Right lobe of liver (tissue), 6 donors: ENCODE measurements around the gene PMVK. TPM values are rescaled to one million over a fixed set of nuclear protein-coding genes. Genes with fewer than 3 reads are reported as not detected.

ENCODE experiments used
- ATAC-seq, 4 donors: fragments of 200-7000 bp; cut with Tn5 transposase; one replicate each; pipeline ENCODE4 v1.9.1; 2020; ENCODE audit warnings: mild to moderate bottlenecking in 4 of 4, moderate library complexity in 4 of 4
- DNase-seq, 3 donors: peaks; one replicate each; pipeline ENCODE4 v3.0.0-alpha.2; 2020
- H3K27ac ChIP-seq, 3 donors: fragments of 200-600 bp; one replicate each; pipeline ENCODE4 v1.8.0; 2022
- H3K27me3 ChIP-seq, 2 donors: fragments of 200-600 bp; one replicate each; pipeline ENCODE4 v1.8.0; 2022
- H3K36me3 ChIP-seq, 4 donors: fragments of 200-600 bp; sonication (generic) in 1 of 4; one replicate each; pipeline versions ENCODE4 v1.5.1 to v1.8.0; 2017 to 2022; ENCODE audit warnings: control low read depth in 1 of 4
- H3K4me1 ChIP-seq, 4 donors: fragments of 200-600 bp; sonication (generic) in 1 of 4; one replicate each; pipeline versions ENCODE4 v1.5.1 to v1.8.0; 2017 to 2022; ENCODE audit warnings: control low read depth in 1 of 4
- H3K4me3 ChIP-seq, 3 donors: fragments of 200-600 bp; one replicate each; pipeline ENCODE4 v1.8.0; 2022
- H3K9me3 ChIP-seq, 4 donors: fragments of 200-600 bp; sonication (generic) in 1 of 4; one replicate each; pipeline versions ENCODE4 v1.5.1 to v1.8.0; 2017 to 2022; ENCODE audit warnings: control low read depth in 1 of 4
- POLR2A ChIP-seq: fragments of 450-650 bp; IDR thresholded peaks from one replicate; pipeline ENCODE4 v1.6.1; 2017; ENCODE audit warnings: antibody characterized with exemption, mild to moderate bottlenecking
- WGBS: methylation state at CpG from one replicate; pipeline ENCODE4 v1.1.6; 2018; ENCODE audit warnings: low coverage, low lambda C conversion rate; ENCODE audit not compliant: insufficient coverage; ENCODE audit errors: missing lambda C conversion rate; 5-methylcytosine and 5-hydroxymethylcytosine counted together
- intact Hi-C, 2 donors: fragments of 100-400 bp; cut with DNase I; formaldehyde crosslinking; loops; one replicate each; pipeline versions ENCODE4 v1.11.2 to v1.14.1; 2022
- total RNA-seq, 6 experiments: library from RNA; depleted of rRNA in 2 of 6; stranded (reverse); fragments of >200 nt in 2 of 6; fragmentation: NEBNext Ultra II Directional in 3 of 6; extraction: Animal tissue kit (Norgen Biotek cat#: 25700) in 3 of 6; gene quantifications; one replicate each; pipeline versions ENCODE4 v1.1.0 to v1.2.4, GENCODE V29; 2016 to 2023
- TF ChIP-seq, protein P1 (sequence below), 4 donors: fragments of 200-600 bp in 3 of 4; fragments of 450-650 bp in 1 of 4; IDR thresholded peaks; one replicate each; pipeline versions ENCODE4 v1.5.1 to v1.8.0; 2016 to 2022; ENCODE audit warnings: antibody characterized with exemption in 4 of 4, mild to moderate bottlenecking in 2 of 4
- donor health status: DM: no; HTN: yes; CAD: no.
- donor health status: DM: no; HTN: no; CAD: no.
- donor health status: DM: no; HTN: no; CAD: no.
- donor health status: DM: no; HTN: yes; CAD: no.
- donor health status: DM: no; HTN: yes; CAD: no.

PMVK gene
- total RNA-seq, 6 experiments from 2014 or later, result 16.9 to 34.5 (median 29.2) TPM

DNA sequence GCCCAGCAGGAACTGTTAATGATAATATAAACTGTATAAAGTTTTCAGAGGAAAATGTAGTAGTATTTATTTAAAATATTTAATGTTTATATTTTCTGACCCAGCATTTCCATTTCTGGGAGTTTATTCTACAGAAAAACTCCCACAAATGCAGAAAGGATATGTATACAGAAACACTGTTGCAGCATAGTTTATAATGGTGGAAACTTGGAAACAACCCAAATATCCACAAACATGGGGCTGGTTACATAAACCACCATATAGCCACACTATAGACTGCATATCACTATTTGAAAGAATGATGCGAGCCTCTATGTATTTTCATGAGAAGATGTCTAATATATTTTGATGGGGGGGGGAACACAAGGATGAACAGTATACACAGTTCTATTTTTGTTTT, 34.9 kb downstream of the PMVK start:
- DNase-seq, result no peak

GRCh38 chr1:154899041-154899440, 37.5 kb downstream of the PMVK start:
- WGBS, result 88% methylated on average over 6 of the region's 6 CpGs
- H3K9me3 ChIP-seq, result no peaks in the 10 kb centered on the region
- ATAC-seq, result no peak
- no peaks in the 10 kb centered on the region for H3K36me3 ChIP-seq
- intact Hi-C loops, result loop anchor here in 1 of 2 donors (10.0 kb wide), 1 partner anchor 324 kb away; no protein-coding TSS in a partner anchor
- no peaks in the 10 kb centered on the region for H3K27me3 ChIP-seq
- TF ChIP-seq, protein P1, sequence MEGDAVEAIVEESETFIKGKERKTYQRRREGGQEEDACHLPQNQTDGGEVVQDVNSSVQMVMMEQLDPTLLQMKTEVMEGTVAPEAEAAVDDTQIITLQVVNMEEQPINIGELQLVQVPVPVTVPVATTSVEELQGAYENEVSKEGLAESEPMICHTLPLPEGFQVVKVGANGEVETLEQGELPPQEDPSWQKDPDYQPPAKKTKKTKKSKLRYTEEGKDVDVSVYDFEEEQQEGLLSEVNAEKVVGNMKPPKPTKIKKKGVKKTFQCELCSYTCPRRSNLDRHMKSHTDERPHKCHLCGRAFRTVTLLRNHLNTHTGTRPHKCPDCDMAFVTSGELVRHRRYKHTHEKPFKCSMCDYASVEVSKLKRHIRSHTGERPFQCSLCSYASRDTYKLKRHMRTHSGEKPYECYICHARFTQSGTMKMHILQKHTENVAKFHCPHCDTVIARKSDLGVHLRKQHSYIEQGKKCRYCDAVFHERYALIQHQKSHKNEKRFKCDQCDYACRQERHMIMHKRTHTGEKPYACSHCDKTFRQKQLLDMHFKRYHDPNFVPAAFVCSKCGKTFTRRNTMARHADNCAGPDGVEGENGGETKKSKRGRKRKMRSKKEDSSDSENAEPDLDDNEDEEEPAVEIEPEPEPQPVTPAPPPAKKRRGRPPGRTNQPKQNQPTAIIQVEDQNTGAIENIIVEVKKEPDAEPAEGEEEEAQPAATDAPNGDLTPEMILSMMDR (IDR thresholded peaks at IDR 0.05), result no peak
- TF ChIP-seq POLR2A, result no peak
- no peaks in the 10 kb centered on the region for H3K4me1 ChIP-seq
- H3K27ac ChIP-seq, result no peak overlapping the region
- no peak overlapping the region for H3K4me3 ChIP-seq
- no peak for DNase-seq

More for the DNA sequence above, 34.9 kb downstream of the PMVK start:
- Histone ChIP-seq H3K4me3 (no peak overlapping the region), H3K27me3 (no peaks in the 10 kb centered on the region), H3K36me3 (no peaks in the 10 kb centered on the region), H3K27ac (no peak overlapping the region), H3K9me3 (no peaks in the 10 kb centered on the region), H3K4me1 (no peaks in the 10 kb centered on the region)
- TF ChIP-seq POLR2A, result no peak
- TF ChIP-seq, protein P1 (IDR thresholded peaks at IDR 0.05), result no peak
- no peak for ATAC-seq
- 100% methylated on average over 1 of the region's 1 CpG for WGBS
- intact Hi-C loops, result no loop called here

DNA sequence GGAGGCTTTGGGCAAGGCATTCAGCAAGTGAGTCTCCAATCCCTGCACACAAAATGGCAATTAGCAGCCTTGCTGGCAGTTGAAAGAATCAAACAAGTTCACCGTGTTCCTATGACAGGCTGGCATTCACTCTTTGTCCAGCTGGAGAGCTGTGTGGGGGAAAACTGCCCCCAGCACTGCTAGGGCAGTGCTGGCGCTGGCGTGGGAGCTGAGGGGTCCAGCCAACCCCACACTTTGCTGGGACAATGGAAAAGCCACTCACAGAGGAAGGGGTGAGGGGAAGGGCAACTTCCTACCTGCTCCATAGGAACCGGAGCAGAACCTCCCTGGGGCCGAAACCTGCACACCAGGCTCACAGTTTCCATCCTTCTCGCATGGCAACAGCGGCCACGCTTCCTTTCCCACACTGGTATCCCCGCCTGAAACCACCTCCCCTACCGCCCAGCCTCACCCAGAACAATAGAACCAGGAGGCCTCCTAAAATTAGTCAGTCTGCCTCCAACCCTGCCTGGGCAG, 39.7 kb downstream of the PMVK start:
- Histone ChIP-seq H3K4me3 (no peak overlapping the region), H3K9me3 (no peaks in the 10 kb centered on the region), H3K4me1 (no peaks in the 10 kb centered on the region), H3K36me3 (no peaks in the 10 kb centered on the region), H3K27me3 (no peaks in the 10 kb centered on the region), H3K27ac (no peak overlapping the region)
- WGBS, result 54% methylated on average over 5 of the region's 10 CpGs
- no peak for ATAC-seq
- intact Hi-C loops, result loop anchor here in 1 of 2 donors (10.0 kb wide), 1 partner anchor 322 kb away; no protein-coding TSS in a partner anchor
- TF ChIP-seq, protein P1 (IDR thresholded peaks at IDR 0.05), result no peak
- no peak for TF ChIP-seq POLR2A
- DNase-seq, result no peak

- H3K27ac ChIP-seq, result no peak overlapping the region
- H3K36me3 ChIP-seq, result no peaks in the 10 kb centered on the region
- H3K9me3 ChIP-seq, result no peaks in the 10 kb centered on the region
- no peak for ATAC-seq
- intact Hi-C loops, result loop anchor here in 1 of 2 donors (10.0 kb wide), 1 partner anchor 321 kb away; no protein-coding TSS in a partner anchor
- H3K4me1 ChIP-seq, result no peaks in the 10 kb centered on the region
- no peak for DNase-seq
- H3K27me3 ChIP-seq, result no peaks in the 10 kb centered on the region
- TF ChIP-seq, protein P1 (IDR thresholded peaks at IDR 0.05), result no peak
- no peak for TF ChIP-seq POLR2A
- 64% methylated on average over 4 of the region's 7 CpGs for WGBS
- H3K4me3 ChIP-seq, result no peak overlapping the region
Measured at GRCh38 chr1:154895798-154896197, 40.7 kb downstream of the PMVK start.
